GM18519 (cell line): ENCODE data around the gene LRBA.
A peak's percentile ranks its signal among the peaks of the same experiment; 100 is the strongest.

Experiments
- ATAC-seq: cut with Tn5 transposase; IDR thresholded peaks from one replicate; pipeline ENCODE4 v1.9.1; 2021; ENCODE audit warnings: mild to moderate bottlenecking, moderate library complexity; ENCODE audit not compliant: unreplicated experiment, low FRiP score

LRBA gene

GRCh38 chr4:150475763-150476162 is 539.3 kb downstream of the LRBA start:
- ATAC-seq = no peak

DNA sequence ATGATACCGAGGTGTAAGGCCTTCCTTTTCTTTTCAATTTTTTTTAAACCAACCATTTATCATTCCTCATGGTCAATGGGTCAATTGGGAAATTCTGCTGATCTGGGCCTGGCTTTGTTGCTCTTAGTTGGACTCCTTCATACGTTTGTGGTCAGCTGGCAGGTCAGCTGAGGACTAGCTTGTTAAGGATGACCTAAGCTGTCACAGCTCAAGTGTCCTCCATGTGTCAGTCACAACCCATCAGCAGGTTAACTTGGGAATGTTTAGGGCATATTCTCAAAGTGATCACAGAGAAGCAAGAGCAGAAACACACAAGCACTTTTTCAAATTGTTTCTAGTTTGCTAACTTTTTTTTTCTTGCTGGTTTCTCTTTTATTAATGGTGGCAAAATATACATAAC is 550.6 kb downstream of the LRBA start:
- no peak for ATAC-seq

GRCh38 chr4:150462743-150463142 is 552.3 kb downstream of the LRBA start:
- ATAC-seq = no peak

DNA sequence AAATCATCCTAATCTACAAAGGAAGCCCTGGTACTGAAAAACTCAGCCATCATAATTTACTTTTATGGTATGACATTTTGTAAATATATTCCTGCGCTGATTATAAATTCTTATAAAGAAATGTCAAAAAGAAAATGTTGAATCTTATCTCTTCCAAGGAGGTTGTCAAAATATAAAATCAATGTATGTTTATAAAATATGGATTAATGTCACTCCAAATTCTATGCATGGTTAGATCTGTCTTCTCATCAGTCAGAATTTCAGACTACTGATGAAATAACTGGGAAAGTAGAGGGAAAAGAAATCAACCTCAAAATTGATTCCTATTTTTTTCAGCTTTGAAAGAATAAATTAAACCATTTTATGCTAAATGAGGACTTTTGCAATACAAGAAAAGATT is 553.1 kb downstream of the LRBA start:
- ATAC-seq = no peak

DNA sequence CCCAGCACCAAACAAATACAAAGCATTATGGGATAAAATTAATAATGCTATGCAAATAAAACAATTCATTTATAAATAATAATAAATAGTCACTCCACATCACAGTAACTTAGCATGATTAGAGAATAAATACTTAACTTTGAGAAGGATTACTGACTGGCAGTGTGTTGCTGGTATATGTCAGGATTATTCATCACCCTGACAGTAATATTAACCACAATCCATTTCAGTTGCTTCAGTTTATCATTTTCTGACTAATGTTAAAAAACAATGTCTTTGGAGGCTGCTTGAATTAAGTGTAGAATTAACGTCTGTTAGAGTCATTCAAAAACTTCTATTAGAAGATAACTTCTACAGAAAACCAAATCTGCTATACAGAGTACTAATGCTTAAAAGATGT is 557.3 kb downstream of the LRBA start:
- ATAC-seq = no peak

GRCh38 chr4:150451883-150452282 is 563.2 kb downstream of the LRBA start:
- no peak for ATAC-seq

DNA sequence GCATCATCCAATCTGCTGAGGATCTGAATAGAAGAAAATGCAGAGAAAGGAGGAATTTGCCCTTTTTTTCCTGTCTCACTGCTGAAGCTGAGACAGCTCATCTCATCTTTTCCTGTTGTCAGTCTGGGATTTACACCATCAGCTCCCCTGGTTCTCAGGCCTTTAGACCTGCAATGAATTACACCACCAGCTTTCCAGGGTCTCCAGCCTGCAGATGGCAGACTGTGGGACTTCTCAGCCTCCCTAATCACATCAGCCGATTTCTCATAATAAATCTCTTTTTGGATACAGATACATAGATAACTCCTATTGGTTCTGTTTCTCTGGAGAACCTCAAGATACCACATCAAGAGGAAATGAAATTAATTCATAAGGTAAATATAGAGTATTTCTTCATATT is 567.7 kb downstream of the LRBA start:
- ATAC-seq = no peak

DNA sequence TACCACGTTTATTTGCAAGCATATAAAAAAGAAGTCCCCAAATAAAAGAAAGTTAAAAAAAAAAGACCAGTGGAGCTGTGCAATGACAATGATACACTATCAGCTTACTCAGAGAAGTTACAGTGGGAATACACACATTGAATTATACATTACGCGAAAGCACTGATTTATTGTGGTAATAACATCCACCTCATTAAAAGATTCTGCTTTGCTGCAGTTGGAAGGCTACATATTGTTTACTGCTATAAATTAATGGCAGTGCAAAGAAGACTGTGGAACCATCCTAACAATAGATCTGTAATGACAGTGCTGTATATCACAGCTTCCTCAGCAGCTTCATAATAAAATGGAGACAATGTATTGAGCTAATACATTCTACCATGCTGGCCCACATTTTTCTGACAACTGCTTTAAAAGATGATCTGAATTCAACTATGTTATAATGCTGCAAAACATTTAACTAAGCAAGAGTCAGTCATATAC is 575.6 kb downstream of the LRBA start:
- ATAC-seq = no peak

GRCh38 chr4:150436598-150437370 is 578.3 kb downstream of the LRBA start:
- ATAC-seq = no peak

GRCh38 chr4:150431221-150431620 is 583.9 kb downstream of the LRBA start:
- no peak for ATAC-seq

- ATAC-seq = no peak
These were observed 589.9 kb downstream of the LRBA start for GRCh38 chr4:150425161-150425560.

GRCh38 chr4:150423503-150423902 is 591.6 kb downstream of the LRBA start:
- no peak for ATAC-seq

GRCh38 chr4:150423074-150423473 is 592.0 kb downstream of the LRBA start:
- ATAC-seq = no peak

DNA sequence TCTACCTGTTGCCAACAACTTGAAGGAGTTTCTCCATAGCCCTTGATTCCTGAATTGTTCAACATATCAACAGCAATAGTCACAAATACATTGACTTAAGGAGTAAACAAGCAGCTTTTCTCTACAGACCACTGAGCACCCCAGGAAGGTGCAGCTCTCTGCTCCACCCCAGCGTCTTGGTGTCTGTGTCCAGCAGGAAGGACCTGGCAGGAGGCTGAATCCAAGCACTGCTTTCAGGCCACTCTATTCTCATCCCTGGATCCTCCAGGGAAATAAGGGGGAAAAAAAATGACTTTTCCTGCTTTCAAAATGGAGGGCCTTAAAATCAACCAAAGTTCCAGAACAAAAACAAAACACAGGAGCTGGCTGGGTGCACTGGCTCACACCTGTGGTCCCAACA is 593.5 kb downstream of the LRBA start:
- no peak for ATAC-seq

DNA sequence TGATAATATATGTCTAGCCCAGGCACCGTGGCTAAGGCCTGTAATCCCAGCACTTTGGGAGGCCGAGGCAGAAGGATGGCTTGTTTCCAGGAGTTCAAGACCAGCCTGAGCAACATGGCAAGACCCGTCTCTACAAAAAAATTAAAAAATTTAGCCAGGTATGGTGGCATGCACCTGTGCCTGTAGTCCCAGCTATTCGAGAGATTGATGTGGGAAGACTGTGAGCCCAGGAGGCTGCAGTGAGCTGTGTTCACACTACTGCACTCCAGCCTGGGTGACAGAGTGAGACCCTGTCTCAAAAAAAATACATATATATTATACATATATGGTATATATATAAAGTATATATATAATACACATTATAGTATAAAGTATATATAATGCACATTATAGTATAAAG is 595.1 kb downstream of the LRBA start:
- no peak for ATAC-seq

DNA sequence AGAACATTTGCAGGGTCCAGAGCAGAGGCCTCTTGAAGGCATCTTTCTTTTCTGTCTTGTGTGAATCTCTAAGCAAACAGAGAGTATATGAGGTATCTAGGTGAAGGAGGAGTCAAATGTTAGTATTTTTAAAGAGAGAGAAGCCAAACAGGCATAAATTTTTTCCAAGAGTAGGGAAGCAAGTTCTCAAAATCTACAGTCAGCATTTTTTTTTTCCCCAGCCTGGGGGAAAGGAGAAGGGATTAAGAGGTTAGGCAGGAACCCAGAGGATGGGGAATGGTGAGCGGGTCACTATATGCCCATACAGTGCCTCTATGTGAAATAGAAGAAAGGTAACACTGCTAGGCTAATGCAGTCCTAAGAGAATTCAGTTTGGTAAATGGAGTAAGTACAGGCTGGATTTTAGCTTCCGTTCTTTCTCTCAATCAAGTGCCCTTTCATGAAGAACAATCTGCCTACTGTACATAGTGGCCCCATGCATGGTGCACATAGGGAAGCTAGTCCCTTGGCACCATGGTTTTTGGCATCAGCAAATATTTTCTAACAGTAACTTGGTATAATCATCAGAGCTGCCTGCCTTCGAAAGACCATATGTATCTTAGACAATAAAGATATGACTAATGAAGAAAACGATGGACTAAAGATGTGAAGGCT is 596.2 kb downstream of the LRBA start:
- ATAC-seq = no peak

- ATAC-seq = no peak
These were observed 599.9 kb downstream of the LRBA start for GRCh38 chr4:150415213-150415612.

DNA sequence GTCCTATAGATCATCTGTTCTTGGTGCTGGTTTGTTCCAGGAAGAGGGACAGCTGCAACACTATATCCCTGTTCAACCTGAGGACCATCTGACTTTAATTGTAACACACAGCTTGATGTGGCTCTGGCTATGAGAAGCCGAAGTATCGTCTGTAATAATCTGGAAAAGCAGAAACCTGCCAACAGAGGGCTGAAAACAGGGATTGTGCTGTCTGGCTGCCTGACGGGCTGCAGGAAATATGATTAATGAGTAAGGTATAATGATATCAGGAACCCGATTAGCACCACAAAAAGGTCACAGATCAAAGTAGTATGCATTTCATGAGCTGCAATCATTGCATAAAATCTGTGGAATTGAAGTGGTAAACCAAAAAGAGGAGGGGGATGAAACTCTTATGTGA is 603.6 kb downstream of the LRBA start:
- ATAC-seq = no peak

DNA sequence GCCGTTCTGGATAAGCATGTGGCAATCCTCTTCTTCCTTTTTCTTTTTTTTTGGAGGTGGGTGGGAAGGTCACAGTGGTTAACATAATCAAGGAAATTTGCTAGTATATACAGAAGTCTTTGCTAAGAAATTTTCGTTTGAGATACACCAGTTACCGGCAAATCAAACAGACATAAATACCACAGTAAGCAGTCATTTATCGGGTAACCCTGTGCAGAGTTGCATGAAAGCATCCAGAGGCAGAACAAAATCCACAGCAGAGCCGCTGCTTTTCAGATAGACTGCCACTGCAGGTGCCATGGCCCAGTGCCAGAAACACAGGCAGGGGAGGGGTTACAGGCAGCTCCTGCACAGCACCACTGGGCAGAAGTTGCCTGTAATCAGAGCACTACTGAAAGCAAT is 612.2 kb downstream of the LRBA start:
- ATAC-seq = peak; percentile 46

GRCh38 chr4:150401083-150401687 is 613.9 kb downstream of the LRBA start:
- no peak for ATAC-seq

DNA sequence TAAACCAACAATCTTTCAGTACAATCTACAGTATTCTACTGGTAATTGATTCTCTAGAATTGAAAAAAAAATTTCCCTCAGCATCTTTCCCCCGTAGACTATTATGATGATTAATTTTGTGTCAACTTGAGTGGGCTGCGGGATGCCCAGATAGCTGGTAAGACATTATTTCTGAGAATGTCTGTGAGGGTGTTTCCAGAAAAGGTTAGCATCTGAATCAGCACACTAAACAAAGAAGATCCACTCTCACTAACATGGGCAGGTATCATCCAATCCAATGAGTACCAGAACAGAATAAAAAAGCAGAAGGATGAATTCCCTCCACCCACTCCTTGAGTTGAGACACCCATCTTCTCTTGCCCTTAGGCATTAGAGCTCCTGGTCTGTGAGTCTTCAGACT is 619.2 kb downstream of the LRBA start:
- ATAC-seq = no peak

GRCh38 chr4:150394046-150394445 is 621.0 kb downstream of the LRBA start:
- no peak for ATAC-seq
